GM18507 (cell line): ENCODE data around the gene PCSK2.

Source experiments
- DNase-seq: peaks from one replicate; pipeline ENCODE4 v3.0.0; 2011; ENCODE audit warnings: low read depth; ENCODE audit not compliant: insufficient read length; ENCODE audit errors: extremely low spot score
- FAIRE-seq: peaks from 2 replicates; lab custom pipeline; 2011; peaks lifted over from hg19 to GRCh38; lab: Jason Lieb, UNC

Gene PCSK2

DNA sequence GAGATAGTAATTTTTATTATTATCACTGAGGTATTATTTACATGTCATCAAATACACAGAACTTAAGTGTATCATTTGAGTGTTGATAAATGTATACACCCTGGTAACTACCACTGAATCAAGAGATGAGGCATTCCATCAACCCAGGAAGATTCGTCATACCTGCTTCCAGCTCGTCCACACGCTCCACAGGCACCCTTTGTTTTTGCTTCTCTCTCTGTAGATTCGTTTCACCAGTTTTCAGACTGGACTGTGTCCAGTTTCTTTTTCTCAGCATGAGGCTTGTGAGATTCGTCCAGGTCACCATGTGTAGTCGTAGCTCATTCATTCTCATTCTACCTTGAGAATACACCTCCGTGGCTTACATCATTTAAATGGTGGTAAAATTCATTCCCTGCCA lies 239.8 kb downstream of the PCSK2 start:
- DNase-seq: no peak
- FAIRE-seq: no peak

DNA sequence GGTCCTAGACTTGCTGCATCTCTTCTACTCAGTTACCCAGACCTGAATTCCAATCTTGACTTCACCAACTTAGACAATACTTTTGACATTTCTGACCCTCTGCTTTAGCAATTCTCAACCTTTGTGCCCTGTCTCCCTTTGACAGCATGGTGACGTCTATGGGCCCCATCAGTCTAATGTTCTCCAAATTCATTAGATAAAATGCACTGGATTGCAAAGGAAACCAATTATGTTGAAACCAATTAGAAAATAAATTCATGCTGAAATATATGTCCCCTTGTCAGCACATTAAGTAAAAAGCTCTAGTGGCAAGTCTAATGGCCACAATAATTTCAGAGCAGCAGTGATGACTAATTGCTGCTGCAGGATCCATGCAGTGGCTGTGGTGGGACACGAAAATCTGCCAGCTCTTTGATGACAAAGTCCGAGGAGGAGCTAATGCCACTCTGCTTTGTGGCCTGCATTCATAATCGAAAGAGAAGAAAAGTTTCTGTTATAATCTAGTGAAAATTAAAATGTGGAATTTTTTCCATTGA lies 240.3 kb downstream of the PCSK2 start:
- no peak for FAIRE-seq
- DNase-seq: no peak

DNA sequence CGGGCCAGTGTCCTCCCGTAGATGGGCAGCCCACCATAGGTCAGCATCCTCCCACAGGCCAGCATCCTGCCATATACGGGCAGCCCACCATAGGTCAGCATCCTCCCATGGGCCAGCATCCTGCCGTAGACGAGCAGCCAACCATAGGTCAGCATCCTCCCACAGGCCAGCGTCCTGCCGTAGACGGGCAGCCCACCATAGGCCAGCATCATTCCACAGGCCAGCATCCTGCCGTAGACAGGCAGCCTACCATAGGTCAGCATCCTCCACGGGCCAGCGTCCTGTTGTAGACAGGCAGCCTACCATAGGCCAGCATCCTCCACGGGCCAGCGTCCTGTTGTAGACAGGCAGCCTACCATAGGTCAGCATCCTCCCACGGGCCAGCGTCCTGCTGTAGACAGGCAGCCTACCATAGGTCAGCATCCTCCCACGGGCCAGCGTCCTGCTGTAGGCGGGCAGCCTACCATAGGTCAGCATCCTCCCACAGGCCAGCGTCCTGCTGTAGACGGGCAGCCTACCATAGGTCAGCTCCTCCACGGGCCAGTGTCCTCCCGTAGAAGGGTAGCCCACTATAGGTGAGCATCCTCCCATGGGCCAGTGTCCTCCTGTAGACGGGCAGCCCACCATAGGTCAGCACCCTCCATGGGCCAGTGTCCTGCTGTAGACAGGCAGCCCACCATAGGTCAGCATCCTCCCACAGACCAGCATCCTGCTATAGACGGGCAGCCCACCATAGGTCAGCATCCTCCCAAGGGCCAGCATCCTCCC lies 241.4 kb downstream of the PCSK2 start:
- FAIRE-seq (no peak), DNase-seq (no peak)

DNA sequence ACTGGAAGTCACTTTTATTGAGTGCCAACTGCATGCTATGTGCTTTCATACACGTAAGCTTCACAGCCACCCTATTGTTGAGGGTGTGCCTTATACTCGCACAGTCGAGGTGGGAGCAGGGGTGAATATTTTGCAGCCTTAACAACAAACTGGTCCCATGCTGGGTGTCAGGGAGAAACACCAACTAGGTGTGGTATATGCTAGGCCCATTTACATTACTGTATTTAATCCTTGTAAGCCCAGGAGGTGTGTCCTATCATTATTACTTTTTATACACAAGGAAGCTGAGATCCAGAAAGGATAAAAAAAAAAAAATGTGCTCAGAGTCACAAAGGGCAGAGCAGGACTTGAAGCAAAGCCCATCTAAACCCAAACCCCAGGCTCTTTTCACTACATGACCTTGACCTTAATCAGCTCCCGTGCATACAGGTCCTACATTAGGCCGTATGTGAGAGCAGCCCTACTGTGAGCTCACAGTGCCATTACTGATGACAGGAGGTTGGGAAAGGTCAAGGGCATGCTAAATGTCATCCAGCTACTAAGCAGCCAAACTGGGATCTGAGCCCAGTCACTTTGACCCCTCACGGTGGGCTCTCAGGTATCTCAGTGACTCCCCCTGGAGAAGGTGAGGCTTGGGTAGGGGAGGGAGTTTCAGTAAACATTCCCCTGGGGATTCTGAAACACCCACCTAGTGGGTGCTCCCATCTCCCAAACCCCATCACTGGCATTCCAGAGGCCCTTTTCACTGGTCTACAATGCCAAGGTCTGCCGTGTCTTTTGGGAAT lies 242.6 kb downstream of the PCSK2 start:
- FAIRE-seq: no peak
- DNase-seq: no peak

DNA sequence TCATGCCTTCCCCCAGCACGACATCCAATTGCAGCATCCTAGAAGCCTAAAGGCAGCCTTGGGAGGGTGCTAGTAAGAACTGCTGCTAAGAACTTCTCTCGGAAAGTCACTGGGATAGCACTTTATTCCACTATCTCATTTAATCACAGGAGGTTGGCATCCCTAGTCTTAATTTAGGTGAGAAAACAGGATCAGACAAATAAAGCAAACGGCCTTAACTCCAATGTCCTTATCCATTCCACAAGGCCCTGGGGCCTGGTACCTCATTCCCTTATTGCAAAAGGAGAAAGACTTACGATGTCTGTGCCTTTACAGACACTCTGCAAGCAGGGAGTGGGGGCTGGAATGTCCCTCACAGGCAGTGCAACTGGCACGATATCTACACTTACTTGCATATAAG lies 243.7 kb downstream of the PCSK2 start:
- no peak for FAIRE-seq
- no peak for DNase-seq

DNA sequence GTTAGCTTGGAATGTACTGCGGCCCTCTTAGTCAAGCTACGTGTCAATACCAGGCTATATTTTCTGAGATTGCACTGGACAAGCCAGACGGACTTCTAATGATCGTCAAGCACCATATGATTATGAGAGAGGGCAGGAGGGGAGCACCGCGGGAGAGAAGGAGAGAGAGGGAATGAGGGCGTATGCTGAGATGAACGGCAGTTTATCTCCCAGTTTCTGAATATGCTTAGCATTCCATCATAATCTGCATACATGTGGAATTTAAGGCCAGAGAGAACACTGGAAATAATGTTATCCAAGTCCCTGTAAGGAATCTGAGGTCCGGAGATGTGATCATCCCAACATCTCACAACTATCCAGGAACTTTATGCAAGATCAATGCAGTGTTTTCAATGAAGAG lies 244.1 kb downstream of the PCSK2 start:
- FAIRE-seq (no peak), DNase-seq (no peak)

DNA sequence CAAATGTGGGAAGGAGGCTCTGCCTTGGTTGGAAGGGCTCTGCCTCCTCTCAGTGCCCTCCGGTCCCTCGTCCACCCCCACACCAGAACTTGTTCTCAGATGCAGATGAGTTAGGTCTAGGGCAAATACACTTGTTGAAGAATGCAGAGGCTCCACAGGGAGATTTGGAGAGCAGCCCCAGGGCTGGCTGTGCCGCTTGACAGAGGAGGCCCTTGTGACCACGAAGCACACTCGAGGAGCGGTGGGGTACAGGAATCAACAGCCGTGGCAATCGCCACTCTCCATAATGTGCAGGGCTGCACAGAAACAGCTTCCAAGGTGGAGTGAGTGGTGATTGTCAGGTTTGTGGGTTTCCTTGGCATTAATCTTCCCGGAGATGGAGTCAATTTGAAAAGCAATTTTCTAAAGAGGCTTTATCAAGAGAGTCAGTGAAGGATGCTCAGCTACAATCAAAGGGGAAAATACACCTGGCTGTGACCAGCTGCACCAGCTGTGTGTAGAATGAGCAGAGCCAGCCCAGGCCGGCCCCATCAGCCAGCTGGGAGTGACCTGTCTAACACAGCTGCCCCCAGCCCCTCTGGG lies 244.9 kb downstream of the PCSK2 start:
- FAIRE-seq (no peak), DNase-seq (no peak)

DNA sequence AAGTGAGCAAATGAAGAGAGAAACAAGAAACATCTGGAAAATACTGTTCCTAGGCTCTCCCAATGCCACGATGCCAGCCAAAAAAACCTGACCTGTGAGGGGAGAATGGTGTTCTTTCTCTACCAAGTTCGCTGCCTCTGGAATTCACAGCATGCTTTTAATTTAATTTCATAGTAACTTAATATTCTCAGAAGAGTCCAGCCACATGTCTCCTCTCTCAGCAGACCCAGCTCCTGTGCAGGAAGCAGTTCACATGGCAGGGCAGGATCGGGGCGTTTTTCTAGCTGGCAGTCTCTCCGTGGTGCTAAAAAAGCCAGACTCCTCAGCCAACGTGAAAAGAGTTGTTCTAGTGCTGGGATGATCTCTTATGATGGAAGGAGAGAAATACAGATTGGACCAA lies 246.8 kb downstream of the PCSK2 start:
- FAIRE-seq (no peak), DNase-seq (no peak)

DNA sequence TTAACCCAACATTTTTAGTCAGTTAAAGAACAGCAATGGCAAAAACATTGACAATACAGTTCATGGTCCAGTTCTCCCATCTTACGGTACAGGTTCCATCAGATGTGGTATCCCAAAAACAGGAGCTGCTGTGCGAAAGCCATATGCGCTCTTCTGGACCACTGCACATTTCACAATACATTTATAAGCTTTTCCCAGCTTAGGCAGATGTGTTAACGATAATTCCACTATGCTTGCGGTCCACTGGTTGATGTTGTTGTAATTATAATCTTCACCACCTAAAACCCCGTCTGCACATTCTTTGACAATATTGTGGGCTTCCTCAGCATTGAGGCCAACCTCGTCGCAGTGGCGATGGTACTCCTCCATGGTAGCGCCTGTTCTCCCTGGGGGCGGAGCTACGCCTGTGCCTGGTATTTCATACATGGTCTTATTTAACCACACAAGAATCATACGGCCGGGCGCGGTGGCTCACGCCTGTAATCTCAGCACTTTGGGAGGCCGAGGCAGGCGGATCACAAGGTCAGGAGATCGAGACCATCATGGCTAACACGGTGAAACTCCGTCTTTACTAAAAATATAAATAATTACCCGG lies 252.3 kb downstream of the PCSK2 start:
- no peak for FAIRE-seq
- no peak for DNase-seq

DNA sequence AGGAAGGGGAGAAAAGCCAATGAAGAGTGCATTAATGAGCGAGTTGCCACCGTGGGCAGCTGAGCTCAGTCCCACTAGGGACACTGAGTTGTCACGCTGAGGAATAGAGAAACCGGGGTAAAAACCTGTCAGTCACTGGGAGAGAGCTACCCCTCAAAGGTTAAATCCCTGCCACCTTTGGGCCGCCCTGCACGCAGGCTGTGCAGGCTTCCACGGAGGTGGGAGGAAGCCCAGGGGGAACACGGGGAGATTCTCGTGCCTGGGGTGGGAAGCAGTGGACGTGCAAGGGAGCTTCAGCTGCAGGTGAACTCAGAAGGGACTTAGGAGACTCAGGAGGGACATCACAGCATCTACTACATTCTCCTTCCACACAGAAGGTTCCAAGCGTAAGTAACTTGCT lies 253.9 kb downstream of the PCSK2 start:
- no peak for FAIRE-seq
- no peak for DNase-seq

DNA sequence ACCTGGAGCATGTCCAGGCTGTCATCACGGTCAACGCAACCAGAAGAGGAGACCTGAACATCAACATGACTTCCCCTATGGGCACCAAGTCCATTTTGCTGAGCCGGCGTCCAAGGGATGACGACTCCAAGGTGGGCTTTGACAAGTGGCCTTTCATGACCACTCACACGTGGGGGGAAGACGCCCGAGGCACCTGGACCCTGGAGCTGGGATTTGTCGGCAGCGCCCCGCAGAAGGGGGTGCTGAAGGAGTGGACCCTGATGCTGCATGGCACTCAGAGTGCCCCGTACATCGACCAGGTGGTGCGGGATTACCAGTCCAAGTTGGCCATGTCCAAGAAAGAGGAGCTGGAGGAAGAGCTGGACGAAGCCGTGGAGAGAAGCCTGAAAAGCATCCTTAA lies 254.8 kb downstream of the PCSK2 start:
- FAIRE-seq: no peak
- DNase-seq: no peak

DNA sequence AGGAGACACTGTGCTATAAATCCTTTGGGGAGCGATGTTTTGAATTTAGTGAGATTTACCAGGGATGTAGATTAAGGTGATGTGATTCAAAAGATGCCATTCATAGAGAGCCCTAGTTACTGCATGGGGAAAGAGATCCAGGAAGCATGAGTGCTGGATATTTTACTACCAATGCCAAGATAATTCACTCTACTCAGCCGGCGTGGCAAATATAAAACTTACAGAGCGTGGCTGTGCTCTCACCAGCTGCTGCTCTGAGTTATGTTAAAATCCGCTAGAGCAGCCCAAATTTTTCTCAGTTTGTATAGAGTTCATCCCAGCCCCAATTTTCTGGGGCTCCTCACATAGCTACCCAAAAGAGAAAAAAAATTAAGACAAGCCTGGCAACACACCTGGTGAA lies 255.7 kb downstream of the PCSK2 start:
- FAIRE-seq: no peak
- DNase-seq: no peak

DNA sequence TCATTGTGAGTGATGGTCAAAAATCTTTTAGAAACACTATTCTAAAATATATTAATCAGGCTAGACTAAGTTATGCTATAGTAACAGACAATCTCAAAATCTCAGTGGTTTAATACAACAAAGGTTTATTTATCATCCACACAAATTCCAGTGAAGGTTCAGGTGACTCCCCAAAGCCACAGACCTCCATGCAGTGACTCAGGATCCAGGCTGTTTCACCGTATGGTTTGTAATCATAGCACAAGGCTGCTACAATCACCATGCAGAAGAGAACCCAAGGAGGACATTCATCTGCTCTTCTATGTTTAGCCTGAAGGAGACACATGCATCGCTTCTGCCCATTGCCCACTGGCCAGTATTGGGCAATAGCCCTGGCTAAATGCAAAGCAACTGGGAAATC lies 258.2 kb downstream of the PCSK2 start:
- DNase-seq (no peak), FAIRE-seq (no peak)

DNA sequence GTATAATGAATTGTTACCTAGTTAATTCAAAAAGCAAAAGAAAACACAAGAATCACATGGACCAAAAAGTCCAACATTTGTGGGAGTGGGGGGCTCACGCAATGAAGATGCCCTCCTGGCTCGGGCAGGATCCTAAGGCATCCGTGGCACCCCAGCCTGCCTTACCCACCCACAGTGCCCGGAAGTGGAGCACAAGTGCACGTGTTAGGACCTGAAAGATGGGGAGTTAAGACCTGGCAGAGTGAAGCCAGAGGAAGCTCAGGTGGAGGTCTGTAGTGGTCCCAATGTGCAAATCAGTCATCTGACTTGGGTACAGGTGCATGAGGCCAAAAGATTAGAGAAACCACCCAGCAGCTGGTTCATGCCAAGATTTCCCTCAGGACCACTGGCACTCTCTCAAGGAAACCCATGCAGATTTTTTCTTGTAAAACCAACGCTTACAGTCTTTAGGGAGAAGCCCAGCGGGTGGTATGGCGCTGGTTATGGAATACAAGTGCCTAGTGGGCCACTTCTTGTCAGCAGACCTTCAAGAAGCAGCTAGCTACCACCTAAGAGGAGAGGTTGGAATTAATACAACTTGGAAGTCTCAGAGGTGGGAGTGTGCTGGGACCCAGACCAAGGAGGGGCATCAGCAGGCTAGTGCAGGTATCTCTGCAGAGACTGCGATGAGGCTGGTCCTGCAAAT lies 262.2 kb downstream of the PCSK2 start:
- DNase-seq: no peak
- FAIRE-seq: no peak

DNA sequence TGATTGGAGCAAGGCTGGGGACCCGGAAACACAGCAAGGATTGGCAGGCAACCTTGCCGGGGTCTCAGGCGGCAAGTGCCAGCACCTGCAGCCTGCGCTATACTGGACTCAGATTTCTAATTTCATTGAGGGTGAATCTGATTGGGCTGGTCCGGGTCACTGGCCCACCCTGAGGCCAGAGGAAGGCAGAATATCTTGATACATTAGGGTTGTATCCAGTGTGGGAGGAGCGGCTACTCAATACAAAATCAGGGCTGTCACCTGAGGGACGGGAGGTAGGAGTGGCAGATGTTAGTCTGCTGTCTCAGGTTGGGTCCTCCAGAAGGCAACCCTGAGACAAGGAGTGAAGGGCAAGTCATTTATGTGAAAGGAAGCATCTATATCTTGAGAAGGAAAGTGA lies 263.7 kb downstream of the PCSK2 start:
- DNase-seq (no peak), FAIRE-seq (no peak)

DNA sequence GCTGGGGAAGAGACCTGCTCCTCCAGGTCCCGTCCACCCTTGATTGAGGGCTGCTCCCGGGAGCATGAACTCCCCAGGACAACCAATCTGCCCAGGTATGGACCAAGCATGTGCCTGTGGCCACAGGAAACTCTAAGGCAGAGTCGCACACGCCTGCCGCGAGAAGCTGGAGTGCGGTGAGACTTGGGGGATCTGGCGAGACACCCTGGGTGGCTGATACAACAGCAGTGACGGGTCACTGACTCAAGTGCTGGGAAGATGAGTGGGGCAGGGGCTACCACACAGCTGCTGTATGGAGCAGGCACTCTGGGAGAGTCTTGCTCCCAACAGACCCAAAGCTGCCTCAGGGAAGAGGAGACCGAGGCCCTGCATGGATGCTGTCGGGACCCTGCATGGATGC lies 264.2 kb downstream of the PCSK2 start:
- DNase-seq (no peak), FAIRE-seq (no peak)

DNA sequence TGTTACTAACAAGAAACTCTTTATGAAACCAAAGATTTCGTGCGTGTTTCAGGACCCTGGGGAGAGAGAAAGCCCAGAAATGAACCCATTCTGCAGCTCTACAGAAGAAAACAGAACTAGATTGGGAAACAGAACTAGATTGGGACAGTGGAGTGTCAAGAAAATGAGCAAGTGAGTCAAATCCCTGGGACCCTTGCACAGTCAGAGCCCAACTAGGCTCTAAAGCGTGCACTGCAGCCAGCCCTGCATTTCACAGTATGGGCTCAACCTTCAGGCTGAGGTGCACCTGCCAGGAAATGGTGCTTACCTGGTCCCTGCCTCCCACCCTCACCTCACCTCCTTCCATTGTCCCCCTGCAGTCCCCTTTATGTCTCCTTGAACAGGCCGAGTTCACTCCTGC lies 264.6 kb downstream of the PCSK2 start:
- FAIRE-seq: no peak
- no peak for DNase-seq

DNA sequence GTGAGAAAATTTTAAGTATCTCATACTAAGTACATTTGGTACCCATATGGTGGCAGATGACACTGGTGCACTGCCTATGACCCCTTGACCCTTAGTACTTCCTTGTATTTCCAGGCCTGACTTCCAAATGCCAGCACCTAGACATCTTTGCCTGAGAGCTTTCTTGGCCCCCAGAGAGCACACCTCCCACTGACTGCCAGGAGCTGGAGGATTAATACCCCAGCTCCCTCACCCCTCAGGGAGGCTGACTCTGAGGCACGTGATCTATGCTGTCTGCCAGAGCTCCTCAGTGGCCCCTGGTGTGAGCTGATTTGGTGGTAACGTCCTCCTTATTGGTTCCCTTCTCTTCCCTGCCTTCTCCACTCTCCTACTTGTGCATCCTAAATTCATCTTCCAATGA lies 266.3 kb downstream of the PCSK2 start:
- FAIRE-seq: no peak
- DNase-seq: no peak

DNA sequence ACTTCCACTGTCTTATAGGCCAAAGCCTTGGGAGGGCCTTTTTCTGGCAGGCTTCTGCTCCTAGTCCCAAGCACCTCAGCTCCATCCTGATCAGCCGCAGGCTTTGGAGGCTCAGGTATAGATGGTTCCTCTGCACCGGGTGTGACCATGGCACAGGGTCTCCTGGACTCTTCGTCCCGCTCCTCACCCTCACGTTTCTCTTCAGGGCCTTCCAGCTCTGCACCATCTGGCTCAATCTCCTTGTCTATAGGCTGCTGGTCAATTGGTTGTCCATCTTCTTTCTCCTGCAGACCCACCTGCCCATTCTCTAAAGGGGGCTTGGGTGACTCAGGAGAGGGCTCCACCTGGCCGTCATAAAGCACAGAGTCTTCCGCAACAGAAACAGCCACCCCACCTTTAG lies 267.4 kb downstream of the PCSK2 start:
- no peak for DNase-seq
- no peak for FAIRE-seq

DNA sequence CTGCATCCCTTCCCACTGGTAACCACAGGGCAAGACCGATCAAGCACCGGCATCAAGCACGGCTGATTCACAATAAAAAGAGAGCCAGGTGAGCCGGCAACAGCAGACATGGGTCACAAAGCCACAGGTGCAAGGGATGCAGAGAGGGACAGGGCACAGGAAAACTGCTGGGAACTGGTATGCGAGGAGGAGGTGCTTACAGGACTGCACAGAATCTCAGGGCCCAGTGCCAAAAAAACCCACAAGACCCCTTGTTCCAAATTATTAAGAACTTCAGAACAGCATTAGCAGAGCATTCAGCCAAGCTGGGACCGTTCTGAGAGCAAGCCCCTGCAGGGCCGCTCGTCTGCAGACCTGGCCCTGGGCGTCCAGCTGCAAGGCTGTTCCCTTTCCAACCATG lies 269.0 kb downstream of the PCSK2 start:
- DNase-seq (no peak), FAIRE-seq (no peak)
